Esophagus squamous epithelium (tissue), 4 donors: ENCODE data around the gene DNAJB13.

Experiments
- CTCF ChIP-seq, 6 experiments: fragments of 450-650 bp in 4 of 6; fragments of 200-600 bp in 2 of 6; sonication (generic) in 2 of 6; IDR thresholded peaks; one replicate each; pipeline ENCODE4 v1.5.1; 2016 to 2019; ENCODE audit warnings: antibody characterized with exemption in 6 of 6, mild to moderate bottlenecking in 4 of 6, moderate library complexity in 4 of 6
- POLR2A ChIP-seq, 4 donors: fragments of 450-650 bp; IDR thresholded peaks; one replicate each; pipeline ENCODE4 v1.6.1; 2017; ENCODE audit warnings: antibody characterized with exemption in 4 of 4, mild to moderate bottlenecking in 4 of 4, moderate library complexity in 3 of 4

GRCh38 chr11:73978576-73979086, 27.8 kb downstream of the DNAJB13 start:
- TF ChIP-seq POLR2A (IDR thresholded peaks at IDR 0.05) (no peak), CTCF (IDR thresholded peaks at IDR 0.05) (no peak)
